Endothelial cell of umbilical vein (primary cell): ENCODE measurements around the gene UTS2B. TPM values are rescaled to one million over a fixed set of nuclear protein-coding genes. Genes with fewer than 3 reads are reported as not detected.

Experiments
- BruUV-seq: library from RNA; stranded (reverse); fragments of 400-500 nt; replicated peaks from 2 replicates; lab custom pipeline; 2021; lab: Mats Ljungman, UMichigan
- CTCF ChIA-PET: fragments of 300-600, 350-600 bp; sonication (Branson Sonifier 250); formaldehyde crosslinking; loops from one replicate; lab custom pipeline; 2021; ENCODE audit warnings: antibody characterized with exemption, inconsistent platforms; lab: Charles Lee
- POLR2A ChIA-PET: fragments of 300-600, 350-600 bp; sonication (Branson Sonifier 250); formaldehyde crosslinking; loops from one replicate; lab custom pipeline; 2021; ENCODE audit warnings: antibody characterized with exemption, inconsistent platforms; lab: Charles Lee
- DNase-seq: peaks from one replicate; pipeline ENCODE4 v3.0.0-alpha.2; 2011; ENCODE audit warnings: low read depth, low spot score
- FAIRE-seq: peaks from 2 replicates; lab custom pipeline; 2011; peaks lifted over from hg19 to GRCh38; lab: Jason Lieb, UNC
- H2AFZ ChIP-seq: 2 replicates; pipeline ENCODE4 v1.6.0; 2012; ENCODE audit warnings: low read depth, low read length, control low read depth, inconsistent platforms
- H3K27ac ChIP-seq: 2 replicates; pipeline ENCODE4 v1.5.1; 2011; ENCODE audit warnings: low read depth, mild to moderate bottlenecking, control low read depth, low read length, moderate library complexity; ENCODE audit not compliant: insufficient read depth
- H3K27me3 ChIP-seq, 2 experiments: 2 replicates each; pipeline versions ENCODE4 v1.6.0 to v1.6.1; 2011; ENCODE audit warnings: low read length in 2 of 2, mixed read lengths in 1 of 2; ENCODE audit not compliant: control insufficient read depth in 2 of 2, insufficient read depth in 2 of 2
- H3K36me3 ChIP-seq, 2 experiments: 2 replicates in 1 of 2; 3 replicates in 1 of 2; pipeline ENCODE4 v1.5.1; 2011; ENCODE audit warnings: low read length in 2 of 2, mild to moderate bottlenecking in 1 of 2, moderate library complexity in 1 of 2; ENCODE audit not compliant: control insufficient read depth in 2 of 2, insufficient read depth in 2 of 2; ENCODE audit errors: extremely low read depth in 1 of 2
- H3K4me1 ChIP-seq: 3 replicates; pipeline ENCODE4 v1.5.1; 2011; ENCODE audit warnings: mild to moderate bottlenecking, low read length; ENCODE audit not compliant: control insufficient read depth, insufficient read depth; ENCODE audit errors: extremely low read depth
- H3K4me2 ChIP-seq: 2 replicates; pipeline ENCODE4 v1.6.1; 2011; ENCODE audit warnings: low read length, control low read depth, mixed read lengths; ENCODE audit not compliant: insufficient read depth
- H3K4me3 ChIP-seq, 3 experiments: fragments of 200-600 bp in 1 of 3; sonication (generic), shearing (Covaris generic) in 1 of 3; replicated peaks in 1 of 3; 2 replicates each; pipeline ENCODE4 v1.5.1; 2011 to 2016; ENCODE audit warnings: control low read depth in 3 of 3, low read length in 3 of 3, mild to moderate bottlenecking in 2 of 3, inconsistent platforms in 1 of 3, low read depth in 1 of 3, moderate library complexity in 1 of 3; ENCODE audit not compliant: insufficient read depth in 1 of 3
- H3K79me2 ChIP-seq: 2 replicates; pipeline ENCODE4 v1.6.0; 2012; ENCODE audit warnings: low read length, inconsistent platforms; ENCODE audit not compliant: control insufficient read depth, insufficient read depth
- H3K9ac ChIP-seq: replicated peaks from 2 replicates; pipeline ENCODE3; 2011; ENCODE audit warnings: low read length, control low read depth; ENCODE audit not compliant: insufficient read depth; ENCODE audit errors: extremely low read depth
- H3K9me1 ChIP-seq: replicated peaks from 3 replicates; pipeline ENCODE4 v1.6.0; 2011; ENCODE audit warnings: mild to moderate bottlenecking, low read length; ENCODE audit not compliant: control insufficient read depth, insufficient read depth; ENCODE audit errors: extremely low read depth
- H3K9me3 ChIP-seq: replicated peaks from 2 replicates; pipeline ENCODE4 v1.5.1; 2012; ENCODE audit warnings: low read length, inconsistent platforms; ENCODE audit not compliant: control insufficient read depth, insufficient read depth
- H4K20me1 ChIP-seq: replicated peaks from 2 replicates; pipeline ENCODE3; 2011; ENCODE audit warnings: mild to moderate bottlenecking, low read length; ENCODE audit not compliant: control insufficient read depth, insufficient read depth; ENCODE audit errors: extremely low read depth
- CTCF ChIP-seq, 2 donors: IDR thresholded peaks; 1 replicate in 1 of 2; 2 replicates in 1 of 2; pipeline ENCODE4 v1.5.1; 2011; ENCODE audit warnings: low read length in 2 of 2, mild to moderate bottlenecking in 2 of 2, moderate library complexity in 2 of 2, control low read depth in 1 of 2, inconsistent platforms in 1 of 2, low read depth in 1 of 2; ENCODE audit not compliant: insufficient read depth in 1 of 2; ENCODE audit errors: extremely low read depth in 1 of 2
- EZH2 ChIP-seq: IDR thresholded peaks from 2 replicates; pipeline ENCODE4 v1.6.1; 2012; ENCODE audit warnings: borderline replicate concordance, low read depth, mild to moderate bottlenecking, moderate library complexity, low read length, inconsistent platforms; ENCODE audit not compliant: severe bottlenecking
- FOS ChIP-seq: IDR thresholded peaks from 2 replicates; pipeline ENCODE4 v1.6.1; 2011; ENCODE audit warnings: mild to moderate bottlenecking, low read length, moderate library complexity, borderline replicate concordance; ENCODE audit not compliant: insufficient read depth
- GATA2 ChIP-seq: IDR thresholded peaks from 2 replicates; pipeline ENCODE4 v1.7.0; 2011; ENCODE audit warnings: low read depth, mild to moderate bottlenecking, moderate library complexity, mixed read lengths, low read length; ENCODE audit not compliant: insufficient read length, insufficient read depth
- JUN ChIP-seq: IDR thresholded peaks from 2 replicates; pipeline ENCODE4 v1.6.1; 2011; ENCODE audit warnings: borderline replicate concordance, low read depth; ENCODE audit not compliant: insufficient read length, insufficient read depth
- MAX ChIP-seq: IDR thresholded peaks from 2 replicates; pipeline ENCODE4 v1.6.1; 2011; ENCODE audit not compliant: insufficient read depth, insufficient read length
- POLR2AphosphoS5 ChIP-seq: IDR thresholded peaks from 2 replicates; pipeline ENCODE4 v1.6.1; 2012; ENCODE audit warnings: low read depth, mild to moderate bottlenecking, control low read depth, low read length, moderate library complexity; ENCODE audit not compliant: insufficient read depth
- dilution Hi-C: fragments of 300-500 bp; cut with MboI; formaldehyde crosslinking; loops from one replicate; pipeline ENCODE4 v1.15.0; 2019; ENCODE audit warnings: low sequenced_read_pairs; ENCODE audit not compliant: extremely low pct_ligation_motif_present
- intact Hi-C: fragments of 100-400 bp; cut with micrococcal nuclease; formaldehyde crosslinking; loops from one replicate; pipeline ENCODE4 v1.10.0; 2022
- polyA plus RNA-seq, 4 experiments: library from polyadenylated mRNA; depleted of rRNA in 3 of 4; stranded (reverse) in 3 of 4; unstranded in 1 of 4; fragments of >200 nt; gene quantifications; 2 replicates each; pipeline versions ENCODE4 v1.2.1 to v1.2.3, GENCODE V29; 2011 to 2012; ENCODE audit warnings: missing spikeins in 1 of 4
- total RNA-seq: library from RNA; stranded (reverse); gene quantifications from 2 replicates; pipeline ENCODE4 v1.2.3, GENCODE V29; 2021

UTS2B gene
- total and polyA plus RNA-seq, 2 donors (not counting 3 experiments of a cell fraction or from before 2014, with no cell fraction given): 0.21 to 1.1 TPM

DNA sequence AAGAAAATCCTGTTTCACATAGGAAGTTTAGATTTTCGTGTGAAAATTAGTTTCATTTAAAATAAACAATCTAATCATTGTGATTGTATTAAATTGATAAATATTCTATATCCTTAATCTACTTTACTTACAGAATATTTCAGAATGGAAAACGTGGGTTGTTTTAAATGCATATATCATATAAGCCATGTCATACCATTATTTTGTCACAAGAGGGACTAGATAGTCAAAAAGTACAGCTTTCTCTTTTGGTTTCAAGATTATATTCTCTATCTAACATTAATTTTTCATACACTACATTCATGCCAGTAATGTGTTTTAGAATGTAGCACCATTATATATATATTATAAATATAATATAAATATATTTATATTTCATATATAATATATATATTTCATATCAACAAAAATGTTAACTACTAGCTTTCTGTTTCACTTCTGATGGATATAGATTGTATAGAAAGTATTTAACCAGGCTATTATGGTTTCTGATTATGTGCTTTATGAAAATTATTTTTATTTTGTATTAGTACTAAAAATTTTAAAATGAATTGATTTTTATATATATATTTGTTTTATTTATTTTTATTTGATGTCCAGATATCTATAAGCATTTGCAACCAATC is 86.0 kb downstream of the UTS2B start:
- no peak overlapping the region for H2AFZ ChIP-seq
- FAIRE-seq (no peak), DNase-seq (peak; percentile 39)
- H3K4me3 ChIP-seq: no peak overlapping the region
- ChIA-PET CTCF (interaction anchor here (0.6 to 3.0 kb wide), 32 partner anchors 9 to 1199 kb away, joined by 3 to 20 read pairs (median 4); partner anchors contain the start of gene CCDC50), POLR2A (interaction anchor here (0.6 to 0.7 kb wide), 2 partner anchors 85 to 139 kb away, joined by 3 read pairs; partner anchors contain the start of gene CCDC50)
- no peak overlapping the region for H3K27ac ChIP-seq
- no peaks in the 10 kb centered on the region for H3K9me1 ChIP-seq
- intact Hi-C loops: loop anchor here (1.0 to 10.0 kb wide), 3 partner anchors 85 to 1200 kb away; partner anchors contain the start of gene CCDC50
- dilution Hi-C loops: no loop called here
- TF ChIP-seq POLR2AphosphoS5 (no peak), GATA2 (no peak), FOS (no peak), EZH2 (no peak), JUN (no peak), MAX (no peak), CTCF (IDR thresholded peaks at IDR 0.05; ENCODE audit: extremely low read depth in 1 of 2, insufficient read depth in 1 of 2, low read depth in 1 of 2, low read length in 2 of 2) (peak; percentile 15 to 19)
- no peak overlapping the region for H3K9ac ChIP-seq
- H3K36me3 ChIP-seq: no peaks in the 10 kb centered on the region
- no peaks in the 10 kb centered on the region for H4K20me1 ChIP-seq
- no peaks in the 10 kb centered on the region for H3K79me2 ChIP-seq
- no peaks in the 10 kb centered on the region for H3K9me3 ChIP-seq
- peaks cover 18% of the 10 kb centered on the region for H3K4me1 ChIP-seq
- H3K4me2 ChIP-seq: no peak overlapping the region
- no peaks in the 10 kb centered on the region for H3K27me3 ChIP-seq
- no TSS peak for BruUV-seq
